ENCODE measurements around the gene LMBR1.
"Not testable (repeated sequence)": the region's sequence is repeated elsewhere in the genome, so short reads cannot be mapped to it uniquely, and the experiment has no call there.

Gene LMBR1

GRCh38 chr7:156922304-156922703 is 29.3 kb upstream of the LMBR1 start:
- H3K9ac ChIP-seq (ENCODE audit: low read length); H3K27me3 ChIP-seq (ENCODE audit: control insufficient read depth, insufficient read depth, low read length); H3K27ac ChIP-seq (ENCODE audit: low read depth, low read length); H3K36me3 ChIP-seq (ENCODE audit: control insufficient read depth, insufficient read depth, low read length); H3K4me1 ChIP-seq (ENCODE audit: control insufficient read depth, insufficient read depth, low read length); H3K4me3 ChIP-seq (ENCODE audit: low read length): not testable (repeated sequence)

DNA sequence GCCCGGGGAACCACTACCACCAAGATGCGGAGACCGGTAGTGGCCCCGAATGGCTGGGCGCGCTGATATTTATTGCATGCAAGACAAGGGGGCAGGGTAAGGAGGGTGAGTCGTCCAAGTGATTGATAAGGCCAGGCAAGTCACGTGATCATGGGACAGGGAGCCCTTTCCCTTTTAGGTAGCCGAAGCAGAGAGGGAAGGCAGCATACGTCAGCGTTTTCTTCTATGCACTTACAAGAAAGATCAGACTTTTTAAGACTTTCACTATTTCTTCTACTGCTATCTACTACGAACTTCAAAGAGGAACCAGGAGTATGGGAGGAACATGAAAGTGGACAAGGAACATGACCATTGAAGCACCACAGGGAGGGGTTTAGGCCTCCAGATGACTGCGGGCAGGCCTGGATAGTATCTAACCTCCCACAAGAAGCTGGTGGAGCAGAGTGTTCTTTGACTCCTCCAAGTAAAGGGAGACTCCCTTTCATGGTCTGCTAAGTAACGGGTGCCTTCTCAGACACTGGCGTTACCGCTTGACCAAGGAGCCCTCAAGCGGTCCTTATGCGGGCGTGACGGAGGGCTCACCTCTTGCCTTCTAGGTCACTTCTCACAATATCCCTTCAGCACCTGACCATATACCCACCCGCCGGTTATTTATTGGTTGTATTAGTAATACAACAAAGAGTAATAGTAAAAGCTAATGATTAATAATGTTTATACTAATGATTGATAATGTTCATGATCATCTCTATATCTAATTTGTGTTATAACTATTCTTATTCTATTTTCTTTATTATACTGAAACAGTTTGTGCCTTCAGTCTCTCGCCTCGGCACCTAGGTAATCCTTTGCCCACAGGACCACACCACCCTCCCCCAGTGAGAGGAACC is 27.7 kb upstream of the LMBR1 start:
- H3K27ac ChIP-seq (ENCODE audit: low read depth, low read length); H3K27me3 ChIP-seq (ENCODE audit: control insufficient read depth, insufficient read depth, low read length); H3K4me3 ChIP-seq (ENCODE audit: low read length); H3K36me3 ChIP-seq (ENCODE audit: control insufficient read depth, insufficient read depth, low read length); H3K4me1 ChIP-seq (ENCODE audit: control insufficient read depth, insufficient read depth, low read length); H3K9ac ChIP-seq (ENCODE audit: low read length): not testable (repeated sequence)

DNA sequence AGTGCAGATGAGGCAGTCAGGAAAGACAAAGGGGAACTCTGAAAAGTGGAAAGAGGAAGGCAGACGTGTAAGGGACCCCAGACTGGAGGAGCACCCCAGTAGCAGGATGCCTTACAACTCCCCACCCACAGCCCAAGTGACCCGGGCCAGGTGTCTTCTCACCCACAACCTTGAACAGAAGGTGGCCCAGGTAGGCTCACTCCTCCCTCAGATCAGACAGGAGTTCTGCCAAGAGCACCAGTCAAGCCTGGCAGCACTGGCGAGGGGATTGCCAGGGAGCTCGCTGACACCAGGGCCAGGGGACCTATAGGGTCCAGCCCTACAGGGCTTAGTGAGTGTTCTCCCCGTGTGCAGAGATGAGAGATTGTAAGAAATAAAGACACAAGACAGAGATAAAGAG is 27.1 kb upstream of the LMBR1 start:
- Histone ChIP-seq H3K9ac (ENCODE audit: low read length) (no peak overlapping the region), H3K4me1 (ENCODE audit: control insufficient read depth, insufficient read depth, low read length) (no peaks in the 10 kb centered on the region), H3K4me3 (ENCODE audit: low read length) (no peak overlapping the region), H3K27me3 (ENCODE audit: control insufficient read depth, insufficient read depth, low read length) (no peaks in the 10 kb centered on the region), H3K27ac (ENCODE audit: low read depth, low read length) (no peak overlapping the region), H3K36me3 (ENCODE audit: control insufficient read depth, insufficient read depth, low read length) (no peaks in the 10 kb centered on the region)

- Histone ChIP-seq H3K4me1 (ENCODE audit: control insufficient read depth, insufficient read depth, low read length) (no peaks in the 10 kb centered on the region), H3K27me3 (ENCODE audit: control insufficient read depth, insufficient read depth, low read length) (no peaks in the 10 kb centered on the region), H3K9ac (ENCODE audit: low read length) (no peak overlapping the region), H3K36me3 (ENCODE audit: control insufficient read depth, insufficient read depth, low read length) (no peaks in the 10 kb centered on the region), H3K27ac (ENCODE audit: low read depth, low read length) (no peak overlapping the region), H3K4me3 (ENCODE audit: low read length) (no peak overlapping the region)
These were observed 26.2 kb upstream of the LMBR1 start for GRCh38 chr7:156919132-156919713.

DNA sequence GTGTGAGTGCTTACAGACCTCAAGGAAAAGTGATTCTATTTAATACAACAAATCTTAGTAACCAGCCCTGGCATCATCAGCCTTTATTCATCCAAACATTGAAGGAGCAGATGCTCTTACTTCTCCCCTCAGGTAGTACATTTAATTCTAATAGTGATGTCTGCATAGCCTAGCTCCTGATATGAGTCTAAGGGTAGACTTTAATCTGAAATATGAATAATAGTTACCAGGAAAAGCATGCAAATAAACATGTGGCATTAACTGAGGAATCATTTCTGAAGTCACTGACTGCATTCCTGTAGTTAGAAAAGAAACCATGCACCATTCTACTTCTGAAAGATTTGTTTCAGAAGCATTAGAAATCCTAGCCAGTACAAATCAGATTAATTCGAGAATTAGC is 25.7 kb upstream of the LMBR1 start:
- no peaks in the 10 kb centered on the region for H3K36me3 ChIP-seq (ENCODE audit: control insufficient read depth, insufficient read depth, low read length)
- no peak overlapping the region for H3K4me3 ChIP-seq (ENCODE audit: low read length)
- no peaks in the 10 kb centered on the region for H3K27me3 ChIP-seq (ENCODE audit: control insufficient read depth, insufficient read depth, low read length)
- H3K27ac ChIP-seq (ENCODE audit: low read depth, low read length) = no peak overlapping the region
- no peaks in the 10 kb centered on the region for H3K4me1 ChIP-seq (ENCODE audit: control insufficient read depth, insufficient read depth, low read length)
- H3K9ac ChIP-seq (ENCODE audit: low read length) = no peak overlapping the region

GRCh38 chr7:156909574-156910252 is 16.7 kb upstream of the LMBR1 start:
- not testable (repeated sequence) for H3K27ac ChIP-seq (ENCODE audit: low read depth, low read length); H3K4me3 ChIP-seq (ENCODE audit: low read length); H3K27me3 ChIP-seq (ENCODE audit: control insufficient read depth, insufficient read depth, low read length); H3K36me3 ChIP-seq (ENCODE audit: control insufficient read depth, insufficient read depth, low read length); H3K4me1 ChIP-seq (ENCODE audit: control insufficient read depth, insufficient read depth, low read length); H3K9ac ChIP-seq (ENCODE audit: low read length)

GRCh38 chr7:156907656-156908055 is 14.7 kb upstream of the LMBR1 start:
- H3K27ac ChIP-seq (ENCODE audit: low read depth, low read length) = no peak overlapping the region
- no peaks in the 10 kb centered on the region for H3K36me3 ChIP-seq (ENCODE audit: control insufficient read depth, insufficient read depth, low read length)
- no peak overlapping the region for H3K4me3 ChIP-seq (ENCODE audit: low read length)
- H3K27me3 ChIP-seq (ENCODE audit: control insufficient read depth, insufficient read depth, low read length) = no peaks in the 10 kb centered on the region
- H3K4me1 ChIP-seq (ENCODE audit: control insufficient read depth, insufficient read depth, low read length) = no peaks in the 10 kb centered on the region
- H3K9ac ChIP-seq (ENCODE audit: low read length) = no peak overlapping the region

- H3K27me3 ChIP-seq (ENCODE audit: control insufficient read depth, insufficient read depth, low read length) = no peaks in the 10 kb centered on the region
- H3K36me3 ChIP-seq (ENCODE audit: control insufficient read depth, insufficient read depth, low read length) = no peaks in the 10 kb centered on the region
- no peak overlapping the region for H3K27ac ChIP-seq (ENCODE audit: low read depth, low read length)
- no peak overlapping the region for H3K9ac ChIP-seq (ENCODE audit: low read length)
- H3K4me1 ChIP-seq (ENCODE audit: control insufficient read depth, insufficient read depth, low read length) = no peaks in the 10 kb centered on the region
- H3K4me3 ChIP-seq (ENCODE audit: low read length) = no peak overlapping the region
These were observed 13.2 kb upstream of the LMBR1 start for GRCh38 chr7:156906200-156906649.

DNA sequence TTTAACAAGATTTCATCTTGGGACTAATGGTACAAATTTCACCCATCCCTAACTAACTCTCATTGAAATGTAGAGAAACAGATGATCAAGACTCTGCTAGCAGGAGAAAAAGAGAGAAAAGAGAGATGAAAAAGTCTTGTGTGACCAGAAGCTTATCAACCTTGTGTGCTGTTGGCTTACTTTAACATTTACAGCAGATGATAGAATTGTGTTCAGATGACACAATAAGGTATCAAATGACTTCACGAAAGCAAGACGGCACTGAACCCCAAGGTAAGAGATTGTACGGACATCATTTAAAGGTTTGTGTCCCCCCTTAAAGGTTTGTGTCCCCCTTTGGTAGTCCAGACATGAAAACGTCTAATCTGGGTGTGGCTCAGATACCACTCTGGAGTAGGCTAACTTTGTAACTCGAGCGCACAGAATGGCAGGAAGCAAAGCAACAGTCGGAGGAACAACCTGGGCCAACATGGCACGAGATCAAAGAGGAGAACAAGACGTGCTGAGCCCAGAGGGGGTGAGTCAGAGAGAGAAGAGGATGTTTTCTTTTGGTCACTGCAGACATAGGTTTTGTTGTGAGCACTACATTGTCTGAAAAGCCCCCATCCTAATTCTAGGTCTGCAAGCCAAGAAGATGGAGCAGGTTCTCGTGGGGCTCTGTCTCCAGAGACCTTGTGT is 10.4 kb upstream of the LMBR1 start:
- H3K27ac ChIP-seq (ENCODE audit: low read depth, low read length) = no peak overlapping the region
- no peak overlapping the region for H3K4me3 ChIP-seq (ENCODE audit: low read length)
- H3K36me3 ChIP-seq (ENCODE audit: control insufficient read depth, insufficient read depth, low read length) = no peaks in the 10 kb centered on the region
- H3K27me3 ChIP-seq (ENCODE audit: control insufficient read depth, insufficient read depth, low read length) = no peaks in the 10 kb centered on the region
- no peaks in the 10 kb centered on the region for H3K4me1 ChIP-seq (ENCODE audit: control insufficient read depth, insufficient read depth, low read length)
- H3K9ac ChIP-seq (ENCODE audit: low read length) = no peak overlapping the region

DNA sequence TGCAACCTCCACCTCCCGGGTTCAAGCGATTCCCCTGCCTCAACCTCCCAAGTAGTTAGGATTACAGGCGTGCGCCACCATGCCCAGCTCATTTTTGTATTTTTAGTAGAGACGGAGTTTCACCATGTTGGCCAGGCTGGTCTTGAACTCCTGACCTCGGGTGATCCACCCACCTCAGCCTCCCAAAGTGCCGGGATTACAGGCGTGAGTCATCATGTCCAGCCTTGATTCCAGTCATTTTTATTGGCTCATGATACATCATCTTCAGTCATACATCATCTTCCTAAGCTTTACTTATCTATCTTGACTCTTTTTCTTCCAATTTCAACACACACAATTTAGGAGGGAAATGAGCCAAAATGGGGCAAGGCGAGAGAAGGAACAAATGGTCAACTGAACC is 7.1 kb upstream of the LMBR1 start:
- not testable (repeated sequence) for H3K4me3 ChIP-seq (ENCODE audit: low read length); H3K9ac ChIP-seq (ENCODE audit: low read length); H3K27ac ChIP-seq (ENCODE audit: low read depth, low read length); H3K27me3 ChIP-seq (ENCODE audit: control insufficient read depth, insufficient read depth, low read length); H3K4me1 ChIP-seq (ENCODE audit: control insufficient read depth, insufficient read depth, low read length); H3K36me3 ChIP-seq (ENCODE audit: control insufficient read depth, insufficient read depth, low read length)

DNA sequence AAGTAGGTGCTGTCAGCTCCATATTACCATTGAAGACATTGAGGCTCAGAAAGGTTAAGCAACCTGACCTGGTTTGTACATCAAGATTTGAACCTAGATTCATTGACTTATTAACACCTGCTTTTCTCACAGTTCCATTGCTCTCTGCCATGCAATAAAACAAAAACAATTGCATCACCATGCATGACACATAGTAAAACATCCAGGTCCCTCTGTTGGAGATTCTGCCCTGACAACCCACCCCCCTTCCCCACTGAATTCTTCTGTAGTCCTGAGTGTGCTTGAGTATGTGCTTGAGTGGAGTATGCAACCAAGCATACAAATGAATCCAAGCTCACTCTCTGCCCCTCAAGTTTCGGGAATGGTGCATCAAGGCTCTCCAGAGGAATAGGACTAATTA is 6.0 kb upstream of the LMBR1 start:
- Histone ChIP-seq H3K4me1 (ENCODE audit: control insufficient read depth, insufficient read depth, low read length) (no peaks in the 10 kb centered on the region), H3K27ac (ENCODE audit: low read depth, low read length) (no peak overlapping the region), H3K4me3 (ENCODE audit: low read length) (no peak overlapping the region), H3K27me3 (ENCODE audit: control insufficient read depth, insufficient read depth, low read length) (no peaks in the 10 kb centered on the region), H3K9ac (ENCODE audit: low read length) (no peak overlapping the region), H3K36me3 (ENCODE audit: control insufficient read depth, insufficient read depth, low read length) (no peaks in the 10 kb centered on the region)

- Histone ChIP-seq H3K4me1 (ENCODE audit: control insufficient read depth, insufficient read depth, low read length) (no peaks in the 10 kb centered on the region), H3K27ac (ENCODE audit: low read depth, low read length) (no peak overlapping the region), H3K4me3 (ENCODE audit: low read length) (no peak overlapping the region), H3K36me3 (ENCODE audit: control insufficient read depth, insufficient read depth, low read length) (no peaks in the 10 kb centered on the region), H3K9ac (ENCODE audit: low read length) (no peak overlapping the region), H3K27me3 (ENCODE audit: control insufficient read depth, insufficient read depth, low read length) (no peaks in the 10 kb centered on the region)
These were observed 4.7 kb upstream of the LMBR1 start for GRCh38 chr7:156897673-156898072.

All from rectal smooth muscle tissue (tissue), 1 donor.